AG04450 (cell line): ENCODE results near the gene PRKN. TPM values are rescaled to one million over a fixed set of nuclear protein-coding genes. Genes with fewer than 3 reads are reported as not detected.

Experiments
- CTCF ChIA-PET: fragments of 300-600, 350-600 bp; formaldehyde crosslinking; extraction: SDS; loops from one replicate; lab custom pipeline; 2022; ENCODE audit warnings: antibody characterized with exemption, inconsistent platforms; lab: Charles Lee
- POLR2A ChIA-PET: fragments of 350-600 bp; formaldehyde crosslinking; extraction: SDS; loops from one replicate; lab custom pipeline; 2021; ENCODE audit warnings: antibody characterized with exemption, inconsistent platforms; lab: Yijun Ruan, JAX
- DNase-seq: peaks from one replicate; pipeline ENCODE4 v3.0.0-alpha.2; 2011; ENCODE audit warnings: low read depth, low spot score
- H3K27ac ChIP-seq: one replicate; pipeline ENCODE4 v1.5.1; 2012; ENCODE audit warnings: low read depth, low read length, control low read depth
- H3K27me3 ChIP-seq: one replicate; pipeline ENCODE4 v1.6.0; 2012; ENCODE audit warnings: low read length; ENCODE audit not compliant: control insufficient read depth, insufficient read depth
- H3K4me3 ChIP-seq: 2 replicates; pipeline ENCODE4 v1.5.1; 2011; ENCODE audit warnings: mild to moderate bottlenecking, low read depth, low read length, control low read depth
- H3K9me3 ChIP-seq: 2 replicates; pipeline ENCODE4 v1.5.1; 2012; ENCODE audit warnings: low read length; ENCODE audit not compliant: control insufficient read depth, insufficient read depth
- CTCF ChIP-seq: IDR thresholded peaks from 2 replicates; pipeline ENCODE4 v1.5.1; 2011; ENCODE audit warnings: low read depth, low read length, control low read depth, inconsistent platforms
- polyA plus RNA-seq: library from polyadenylated mRNA; depleted of rRNA; stranded (reverse); fragments of >200 nt; gene quantifications from 2 replicates; pipeline ENCODE4 v1.2.3, GENCODE V29; 2011

Gene PRKN
- polyA plus RNA-seq, 1 experiment, result not detected

- ChIA-PET CTCF (no interaction called here), POLR2A (no interaction called here)
- no peak for DNase-seq
- no peak overlapping the region for H3K4me3 ChIP-seq
- H3K27me3 ChIP-seq, result no peaks in the 10 kb centered on the region
- no peak for TF ChIP-seq CTCF
- H3K27ac ChIP-seq, result no peak overlapping the region
- peaks cover 9% of the 10 kb centered on the region for H3K9me3 ChIP-seq
These were observed 546.5 kb downstream of the PRKN start for GRCh38 chr6:162181111-162181510.

GRCh38 chr6:162179196-162179951 is 548.2 kb downstream of the PRKN start:
- CTCF ChIA-PET, result no interaction called here
- Histone ChIP-seq H3K9me3 (peaks cover 9% of the 10 kb centered on the region), H3K27ac (no peak overlapping the region), H3K27me3 (no peaks in the 10 kb centered on the region), H3K4me3 (no peak overlapping the region)
- TF ChIP-seq CTCF, result no peak
- POLR2A ChIA-PET, result no interaction called here
- no peak for DNase-seq

- no peak for TF ChIP-seq CTCF
- CTCF ChIA-PET, result no interaction called here
These were observed 548.9 kb downstream of the PRKN start for GRCh38 chr6:162178666-162179065.

GRCh38 chr6:162178266-162178665 is 549.3 kb downstream of the PRKN start:
- ChIA-PET CTCF (no interaction called here), POLR2A (no interaction called here)
- no peak for TF ChIP-seq CTCF
- Histone ChIP-seq H3K27ac (no peak overlapping the region), H3K27me3 (no peaks in the 10 kb centered on the region), H3K4me3 (no peak overlapping the region), H3K9me3 (peaks cover 9% of the 10 kb centered on the region)
- no peak for DNase-seq

More at GRCh38 chr6:162178666-162179065, 548.9 kb downstream of the PRKN start:
- no peak for DNase-seq
- H3K27me3 ChIP-seq, result no peaks in the 10 kb centered on the region
- H3K9me3 ChIP-seq, result peaks cover 9% of the 10 kb centered on the region
- no peak overlapping the region for H3K4me3 ChIP-seq
- no peak overlapping the region for H3K27ac ChIP-seq
- POLR2A ChIA-PET, result no interaction called here

GRCh38 chr6:162177746-162178145 is 549.8 kb downstream of the PRKN start:
- no peaks in the 10 kb centered on the region for H3K27me3 ChIP-seq
- POLR2A ChIA-PET, result no interaction called here
- H3K4me3 ChIP-seq, result no peak overlapping the region
- CTCF ChIA-PET, result no interaction called here
- H3K9me3 ChIP-seq, result peaks cover 9% of the 10 kb centered on the region
- no peak for TF ChIP-seq CTCF
- no peak overlapping the region for H3K27ac ChIP-seq
- no peak for DNase-seq
